Ovary (tissue), 9 donors: ENCODE data around the gene EIF2B5. TPM values are rescaled to one million over a fixed set of nuclear protein-coding genes. Genes with fewer than 3 reads are reported as not detected.

ENCODE experiments used
- DNase-seq, 5 donors: peaks; one replicate each; pipeline ENCODE4 v3.0.0-alpha.2; 2019 to 2020
- H3K27ac ChIP-seq, 2 donors: fragments of 200-600 bp; one replicate each; pipeline versions ENCODE4 v1.5.1 to v1.8.0; 2019 to 2022
- H3K27me3 ChIP-seq: fragments of 200-600 bp; one replicate; pipeline ENCODE4 v1.8.0; 2022
- H3K36me3 ChIP-seq: fragments of 200-600 bp; sonication (generic); one replicate; pipeline ENCODE4 v1.5.1; 2019
- H3K4me1 ChIP-seq: one replicate; pipeline ENCODE4 v1.8.1; 2013; ENCODE audit warnings: mild to moderate bottlenecking, moderate library complexity; ENCODE audit not compliant: insufficient read depth
- H3K4me3 ChIP-seq: fragments of 200-600 bp; sonication (generic); one replicate; pipeline ENCODE4 v1.5.1; 2017
- H3K9me3 ChIP-seq, 2 donors: fragments of 200-600 bp in 1 of 2; sonication (generic) in 1 of 2; one replicate each; pipeline versions ENCODE4 v1.5.1 to v1.8.1; 2013 to 2019; ENCODE audit warnings: mild to moderate bottlenecking in 1 of 2, moderate library complexity in 1 of 2
- EP300 ChIP-seq: sonication (generic); formaldehyde crosslinking; IDR thresholded peaks from one replicate; pipeline ENCODE4 v1.6.1; 2017; ENCODE audit warnings: antibody characterized with exemption
- POLR2A ChIP-seq: fragments of 450-650 bp; IDR thresholded peaks from one replicate; pipeline ENCODE4 v1.6.1; 2017; ENCODE audit warnings: antibody characterized with exemption, mild to moderate bottlenecking, moderate library complexity
- WGBS, 3 donors: extraction: QIAGEN DNeasy Blood & Tissue Kit in 1 of 3; methylation state at CpG; one replicate each; pipeline versions ENCODE4 v1.1.5 to v1.1.7; 2013 to 2017; 5-methylcytosine and 5-hydroxymethylcytosine counted together
- intact Hi-C, 4 donors: fragments of 100-400 bp; cut with DNase I; formaldehyde crosslinking; loops; one replicate each; pipeline versions ENCODE4 v1.11.0 to v1.15.1; 2022 to 2023
- polyA plus RNA-seq, 2 donors: library from polyadenylated mRNA; stranded (reverse); fragments of 200-250 nt in 1 of 2; fragments of 350-450 nt in 1 of 2; fragmentation: Illumina TruSeq in 1 of 2; extraction: RNeasy Lipid Tissue Mini Kit (QIAGEN cat#74804) in 1 of 2; gene quantifications; one replicate each; pipeline ENCODE4 v1.2.3, GENCODE V29; 2013 to 2014
- total RNA-seq, 7 donors: library from RNA; depleted of rRNA in 2 of 7; stranded (reverse); fragments of >200 nt in 2 of 7; fragmentation: NEBNext Ultra II Directional in 3 of 7; extraction: Animal tissue kit (Norgen Biotek cat#: 25700) in 3 of 7; gene quantifications; one replicate each; pipeline versions ENCODE4 v1.1.0 to v1.2.4, GENCODE V29; 2016 to 2023
- TF ChIP-seq, protein P1 (sequence below), 3 donors: fragments of 450-650 bp in 2 of 3; fragments of 200-600 bp in 1 of 3; IDR thresholded peaks; one replicate each; pipeline versions ENCODE4 v1.5.1 to v1.8.0; 2016 to 2022; ENCODE audit warnings: antibody characterized with exemption in 3 of 3, mild to moderate bottlenecking in 1 of 3
- donor health status: DM: no; HTN: no; CAD: no; lungs with moderate emphysema.
- donor health status: DM: no; HTN: no; CAD: no.
- donor health status: Bipolar disorder and iron deficiency.
- donor health status: DM: yes; HTN: yes; CAD: no.
- donor health status: DM: no; HTN: no; CAD: no.
- donor health status: DM: yes; HTN: yes; CAD: no.

The EIF2B5 gene
- total and polyA plus RNA-seq, 9 donors: 18.6 to 42.4 (median 28.7) TPM

DNA sequence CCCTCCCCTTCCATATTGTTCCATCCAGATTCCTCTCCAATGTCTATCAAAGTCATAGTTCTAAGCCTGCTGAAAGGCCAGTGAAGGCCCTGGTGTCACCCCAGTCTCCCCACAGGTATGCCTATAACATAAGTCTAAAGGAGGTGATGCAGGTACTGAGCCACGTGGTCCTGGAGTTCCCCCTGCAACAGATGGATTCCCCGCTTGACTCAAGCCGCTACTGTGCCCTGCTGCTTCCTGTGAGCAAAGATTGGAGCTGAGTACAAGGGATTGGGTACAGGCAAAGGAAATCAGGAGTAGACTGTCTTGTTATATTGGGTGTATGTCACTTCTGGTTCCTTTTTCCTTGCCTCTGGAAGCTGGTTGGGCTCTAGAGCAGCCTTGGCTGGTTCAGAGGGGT is 8.2 kb downstream of the EIF2B5 start:
- no peaks in the 10 kb centered on the region for H3K9me3 ChIP-seq
- no peak overlapping the region for H3K27ac ChIP-seq
- DNase-seq: no peak
- TF ChIP-seq POLR2A: no peak
- TF ChIP-seq EP300: no peak
- TF ChIP-seq, protein P1, sequence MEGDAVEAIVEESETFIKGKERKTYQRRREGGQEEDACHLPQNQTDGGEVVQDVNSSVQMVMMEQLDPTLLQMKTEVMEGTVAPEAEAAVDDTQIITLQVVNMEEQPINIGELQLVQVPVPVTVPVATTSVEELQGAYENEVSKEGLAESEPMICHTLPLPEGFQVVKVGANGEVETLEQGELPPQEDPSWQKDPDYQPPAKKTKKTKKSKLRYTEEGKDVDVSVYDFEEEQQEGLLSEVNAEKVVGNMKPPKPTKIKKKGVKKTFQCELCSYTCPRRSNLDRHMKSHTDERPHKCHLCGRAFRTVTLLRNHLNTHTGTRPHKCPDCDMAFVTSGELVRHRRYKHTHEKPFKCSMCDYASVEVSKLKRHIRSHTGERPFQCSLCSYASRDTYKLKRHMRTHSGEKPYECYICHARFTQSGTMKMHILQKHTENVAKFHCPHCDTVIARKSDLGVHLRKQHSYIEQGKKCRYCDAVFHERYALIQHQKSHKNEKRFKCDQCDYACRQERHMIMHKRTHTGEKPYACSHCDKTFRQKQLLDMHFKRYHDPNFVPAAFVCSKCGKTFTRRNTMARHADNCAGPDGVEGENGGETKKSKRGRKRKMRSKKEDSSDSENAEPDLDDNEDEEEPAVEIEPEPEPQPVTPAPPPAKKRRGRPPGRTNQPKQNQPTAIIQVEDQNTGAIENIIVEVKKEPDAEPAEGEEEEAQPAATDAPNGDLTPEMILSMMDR (IDR thresholded peaks at IDR 0.05): no peak
- H3K36me3 ChIP-seq: no peaks in the 10 kb centered on the region
- no peaks in the 10 kb centered on the region for H3K4me1 ChIP-seq
- intact Hi-C loops: loop anchor here in 2 of 4 donors (5.0 to 10.0 kb wide), 2 partner anchors 99 to 101 kb away; partner anchors contain the start of genes ALG3 (in 1 of the 2) and EEF1AKMT4 (in 1 of the 2)
- WGBS, 3 donors: 87 to 91% (median 90%) methylated on average over 3 of the region's 3 CpGs
- H3K4me3 ChIP-seq: no peak overlapping the region
- no peaks in the 10 kb centered on the region for H3K27me3 ChIP-seq

DNA sequence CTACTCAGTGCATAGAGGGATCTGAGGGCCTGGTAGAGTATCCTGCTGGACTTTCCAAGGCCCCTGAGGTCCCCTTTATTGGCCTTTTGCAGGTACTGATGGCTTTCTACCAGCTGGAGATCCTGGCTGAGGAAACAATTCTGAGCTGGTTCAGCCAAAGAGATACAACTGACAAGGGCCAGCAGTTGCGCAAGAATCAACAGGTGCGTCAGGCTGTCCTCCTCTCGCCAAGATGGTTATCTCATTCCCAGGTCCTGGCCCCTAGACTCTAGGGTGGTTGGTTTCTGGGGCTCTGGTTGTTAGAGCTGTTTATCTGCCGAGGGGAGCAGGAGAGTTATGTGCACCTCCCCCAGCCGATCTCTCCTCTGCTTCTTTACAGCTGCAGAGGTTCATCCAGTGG is 9.3 kb downstream of the EIF2B5 start:
- no peaks in the 10 kb centered on the region for H3K4me1 ChIP-seq
- WGBS, 3 donors: 59 to 67% (median 64%) methylated on average over 5 of the region's 5 CpGs
- H3K27me3 ChIP-seq: no peaks in the 10 kb centered on the region
- no peak for TF ChIP-seq POLR2A
- TF ChIP-seq EP300: no peak
- TF ChIP-seq, protein P1 (IDR thresholded peaks at IDR 0.05): no peak
- H3K36me3 ChIP-seq: no peaks in the 10 kb centered on the region
- DNase-seq: no peak
- intact Hi-C loops: loop anchor here in 2 of 4 donors (5.0 to 10.0 kb wide), 2 partner anchors 98 to 100 kb away; partner anchors contain the start of genes ALG3 (in 1 of the 2) and EEF1AKMT4 (in 1 of the 2)
- no peak overlapping the region for H3K4me3 ChIP-seq
- no peak overlapping the region for H3K27ac ChIP-seq
- no peaks in the 10 kb centered on the region for H3K9me3 ChIP-seq

DNA sequence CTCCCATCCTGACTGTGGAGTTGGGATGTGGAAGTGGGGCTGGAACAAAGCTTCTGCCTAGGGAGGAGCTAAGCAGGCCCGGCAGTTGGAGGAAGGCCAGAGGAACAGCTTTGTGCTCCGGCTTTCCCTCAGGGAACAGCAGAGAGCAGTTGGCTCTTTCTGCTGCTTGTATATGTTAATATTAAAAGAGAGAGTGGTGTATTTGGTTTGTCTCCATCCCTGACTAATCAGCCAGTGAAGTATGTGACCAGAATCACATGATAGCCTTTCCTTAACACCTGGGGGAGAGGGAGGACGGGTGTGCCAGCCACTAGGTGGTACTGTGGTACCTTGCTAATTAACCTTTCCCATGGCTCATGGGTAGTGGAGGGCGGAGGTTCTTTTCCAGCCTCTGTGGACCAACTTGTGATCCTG is 10.0 kb downstream of the EIF2B5 start:
- Histone ChIP-seq H3K36me3 (no peaks in the 10 kb centered on the region), H3K4me1 (no peaks in the 10 kb centered on the region), H3K9me3 (no peaks in the 10 kb centered on the region), H3K27me3 (no peaks in the 10 kb centered on the region), H3K4me3 (no peak overlapping the region), H3K27ac (no peak overlapping the region)
- intact Hi-C loops: loop anchor here in 1 of 4 donors (10.0 kb wide), 1 partner anchor 100 kb away; the partner anchor contains the start of genes ALG3 and EEF1AKMT4
- peak in 1 of 5 donors; percentile 38 for DNase-seq
- TF ChIP-seq, protein P1 (IDR thresholded peaks at IDR 0.05): no peak
- TF ChIP-seq EP300 (no peak), POLR2A (no peak)
- 24 to 31% (median 28%) methylated on average over 4 of the region's 4 CpGs for WGBS, 3 donors

DNA sequence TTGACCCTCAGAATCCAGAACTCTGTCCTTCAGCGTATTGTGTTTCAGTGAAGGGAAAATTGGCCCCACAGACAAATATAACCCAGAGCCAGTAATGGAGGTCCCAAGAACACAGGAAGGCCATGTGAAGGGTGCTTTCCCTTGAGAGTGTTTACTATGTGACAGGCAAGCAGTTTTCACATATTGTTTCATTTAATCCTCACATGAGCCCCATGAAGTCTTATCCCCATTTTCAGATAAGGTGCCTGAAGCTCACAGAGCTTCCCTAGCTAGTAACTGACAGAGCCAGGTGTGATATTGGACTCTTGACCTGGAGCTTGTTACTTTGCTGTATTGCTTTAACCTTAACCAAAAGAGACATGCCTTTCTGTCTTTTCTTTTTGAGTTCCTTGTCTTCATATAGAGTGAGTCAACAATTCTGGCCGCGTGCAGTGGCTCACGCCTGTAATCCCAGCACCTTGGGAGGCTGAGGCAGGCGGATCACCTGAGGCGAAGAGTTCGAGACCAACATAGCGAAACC is 10.7 kb downstream of the EIF2B5 start:
- H3K27ac ChIP-seq: no peak overlapping the region
- WGBS, 3 donors: 81 to 93% (median 85%) methylated on average over 8 of the region's 8 CpGs
- no peaks in the 10 kb centered on the region for H3K9me3 ChIP-seq

More for the DNA sequence above, 10.7 kb downstream of the EIF2B5 start:
- H3K4me3 ChIP-seq: no peak overlapping the region
- intact Hi-C loops: loop anchor here in 1 of 4 donors (10.0 kb wide), 1 partner anchor 99 kb away; the partner anchor contains the start of genes ALG3 and EEF1AKMT4
- no peak for TF ChIP-seq POLR2A
- TF ChIP-seq EP300: no peak
- TF ChIP-seq, protein P1 (IDR thresholded peaks at IDR 0.05): no peak
- no peak for DNase-seq
- no peaks in the 10 kb centered on the region for H3K36me3 ChIP-seq
- no peaks in the 10 kb centered on the region for H3K4me1 ChIP-seq
- H3K27me3 ChIP-seq: no peaks in the 10 kb centered on the region
